HAP-1 (cell line): ENCODE measurements around the gene ZNF804B.

Experiments
- DNase-seq, 2 experiments: peaks; one replicate each; pipeline ENCODE4 v3.0.0-alpha.2; 2016 to 2020; ENCODE audit warnings: low spot score in 2 of 2
- H3K27me3 ChIP-seq: fragments of 250-450 bp; sonication (Bioruptor Pico); 2 replicates; pipeline ENCODE4 v1.5.1; 2020; ENCODE audit warnings: low read depth, mild to moderate bottlenecking, moderate library complexity
- H3K36me3 ChIP-seq: fragments of 250-450 bp; sonication (Bioruptor Pico); replicated peaks from 2 replicates; pipeline ENCODE4 v1.5.1; 2020; ENCODE audit warnings: mild to moderate bottlenecking
- H3K4me1 ChIP-seq: fragments of 250-450 bp; sonication (Bioruptor Pico); 2 replicates; pipeline ENCODE4 v1.5.1; 2020; ENCODE audit warnings: mild to moderate bottlenecking
- H3K4me3 ChIP-seq: fragments of 250-450 bp; sonication (Bioruptor Pico); 2 replicates; pipeline ENCODE4 v1.5.1; 2020; ENCODE audit warnings: mild to moderate bottlenecking, moderate library complexity
- H3K9me3 ChIP-seq: fragments of 250-450 bp; sonication (Bioruptor Pico); 2 replicates; pipeline ENCODE4 v1.5.1; 2020; ENCODE audit warnings: mild to moderate bottlenecking, moderate library complexity
- in situ Hi-C: fragments of 300-500 bp; cut with MboI; formaldehyde crosslinking; loops from 3 replicates; pipeline ENCODE4 v1.14.3; 2020; ENCODE audit warnings: low sequenced_read_pairs, inconsistent platforms, mixed read lengths

The ZNF804B gene

GRCh38 chr7:88951826-88952225 lies 192.3 kb downstream of the ZNF804B start:
- Histone ChIP-seq H3K27me3 (no peaks in the 10 kb centered on the region), H3K9me3 (no peaks in the 10 kb centered on the region), H3K36me3 (no peaks in the 10 kb centered on the region), H3K4me1 (peaks cover 2% of the 10 kb centered on the region; the same call in 1 of the 2 replicates), H3K4me3 (no peak overlapping the region)
- in situ Hi-C loops: no loop called here
- DNase-seq: no peak

GRCh38 chr7:88964418-88964817 lies 204.9 kb downstream of the ZNF804B start:
- no peaks in the 10 kb centered on the region for H3K9me3 ChIP-seq
- in situ Hi-C loops: no loop called here
- peaks cover 14% of the 10 kb centered on the region for H3K4me1 ChIP-seq
- DNase-seq: no peak
- no peak overlapping the region for H3K4me3 ChIP-seq
- no peaks in the 10 kb centered on the region for H3K27me3 ChIP-seq
- no peaks in the 10 kb centered on the region for H3K36me3 ChIP-seq

- in situ Hi-C loops: no loop called here
Measured at GRCh38 chr7:88965371-88965770, 205.9 kb downstream of the ZNF804B start.

GRCh38 chr7:88967432-88967831 lies 207.9 kb downstream of the ZNF804B start:
- Histone ChIP-seq H3K36me3 (no peaks in the 10 kb centered on the region), H3K4me1 (peaks cover 14% of the 10 kb centered on the region), H3K9me3 (no peaks in the 10 kb centered on the region), H3K4me3 (no peak overlapping the region), H3K27me3 (no peaks in the 10 kb centered on the region)
- no peak for DNase-seq
- in situ Hi-C loops: no loop called here

More at GRCh38 chr7:88965371-88965770, 205.9 kb downstream of the ZNF804B start:
- Histone ChIP-seq H3K27me3 (no peaks in the 10 kb centered on the region), H3K4me1 (peaks cover 14% of the 10 kb centered on the region), H3K9me3 (no peaks in the 10 kb centered on the region), H3K4me3 (no peak overlapping the region), H3K36me3 (no peaks in the 10 kb centered on the region)
- peak in 1 of 2 experiments; percentile 53 for DNase-seq

- in situ Hi-C loops: no loop called here
Measured at GRCh38 chr7:88969167-88969566, 209.7 kb downstream of the ZNF804B start.

GRCh38 chr7:88985295-88985694 lies 225.8 kb downstream of the ZNF804B start:
- Histone ChIP-seq H3K27me3 (no peaks in the 10 kb centered on the region), H3K4me3 (no peak overlapping the region), H3K4me1 (peaks cover 17% of the 10 kb centered on the region), H3K36me3 (no peaks in the 10 kb centered on the region), H3K9me3 (no peaks in the 10 kb centered on the region; the same call in 1 of the 2 replicates)
- no peak for DNase-seq
- in situ Hi-C loops: no loop called here

More at GRCh38 chr7:88969167-88969566, 209.7 kb downstream of the ZNF804B start:
- Histone ChIP-seq H3K27me3 (no peaks in the 10 kb centered on the region), H3K9me3 (no peaks in the 10 kb centered on the region), H3K36me3 (no peaks in the 10 kb centered on the region), H3K4me1 (peaks cover 14% of the 10 kb centered on the region), H3K4me3 (no peak overlapping the region)
- no peak for DNase-seq

- H3K4me1 ChIP-seq: peaks cover 17% of the 10 kb centered on the region
- no peaks in the 10 kb centered on the region for H3K27me3 ChIP-seq
- in situ Hi-C loops: no loop called here
Measured at GRCh38 chr7:89001306-89001705, 241.8 kb downstream of the ZNF804B start.

GRCh38 chr7:89002981-89003956 lies 243.8 kb downstream of the ZNF804B start:
- Histone ChIP-seq H3K9me3 (no peaks in the 10 kb centered on the region), H3K36me3 (no peaks in the 10 kb centered on the region), H3K4me1 (peaks cover 17% of the 10 kb centered on the region), H3K4me3 (no peak overlapping the region), H3K27me3 (no peaks in the 10 kb centered on the region)
- no peak for DNase-seq
- in situ Hi-C loops: no loop called here

More at GRCh38 chr7:89001306-89001705, 241.8 kb downstream of the ZNF804B start:
- DNase-seq: no peak
- H3K9me3 ChIP-seq: no peaks in the 10 kb centered on the region
- H3K36me3 ChIP-seq: no peaks in the 10 kb centered on the region
- H3K4me3 ChIP-seq: no peak overlapping the region

- no peak for DNase-seq
- H3K4me1 ChIP-seq: no peaks in the 10 kb centered on the region
- no peaks in the 10 kb centered on the region for H3K36me3 ChIP-seq
- no peaks in the 10 kb centered on the region for H3K27me3 ChIP-seq
- in situ Hi-C loops: no loop called here
- H3K9me3 ChIP-seq: peaks cover 7% of the 10 kb centered on the region
- H3K4me3 ChIP-seq: no peak overlapping the region
Measured at GRCh38 chr7:89012016-89012415, 252.5 kb downstream of the ZNF804B start.

GRCh38 chr7:89017695-89018094 lies 258.2 kb downstream of the ZNF804B start:
- in situ Hi-C loops: no loop called here
- Histone ChIP-seq H3K27me3 (no peaks in the 10 kb centered on the region), H3K4me3 (no peak overlapping the region), H3K4me1 (peaks cover 2% of the 10 kb centered on the region), H3K36me3 (no peaks in the 10 kb centered on the region), H3K9me3 (no peaks in the 10 kb centered on the region; the same call in 1 of the 2 replicates)
- DNase-seq: no peak

GRCh38 chr7:89021741-89022140 lies 262.2 kb downstream of the ZNF804B start:
- DNase-seq: no peak
- H3K4me1 ChIP-seq: peaks cover 17% of the 10 kb centered on the region
- no peak overlapping the region for H3K4me3 ChIP-seq
- in situ Hi-C loops: no loop called here
- no peaks in the 10 kb centered on the region for H3K9me3 ChIP-seq
- no peaks in the 10 kb centered on the region for H3K27me3 ChIP-seq
- H3K36me3 ChIP-seq: no peaks in the 10 kb centered on the region

- H3K36me3 ChIP-seq: no peaks in the 10 kb centered on the region
- no peaks in the 10 kb centered on the region for H3K9me3 ChIP-seq
- peak in 1 of 2 experiments; percentile 45 for DNase-seq
- peaks cover 19% of the 10 kb centered on the region for H3K4me1 ChIP-seq
- in situ Hi-C loops: no loop called here
- no peaks in the 10 kb centered on the region for H3K27me3 ChIP-seq
- no peak overlapping the region for H3K4me3 ChIP-seq
Measured at GRCh38 chr7:89023206-89023605, 263.7 kb downstream of the ZNF804B start.

GRCh38 chr7:89023877-89024276 lies 264.4 kb downstream of the ZNF804B start:
- Histone ChIP-seq H3K9me3 (no peaks in the 10 kb centered on the region), H3K36me3 (no peaks in the 10 kb centered on the region), H3K4me1 (peaks cover 22% of the 10 kb centered on the region), H3K27me3 (no peaks in the 10 kb centered on the region), H3K4me3 (no peak overlapping the region)
- no peak for DNase-seq
- in situ Hi-C loops: no loop called here

- peaks cover 19% of the 10 kb centered on the region for H3K4me1 ChIP-seq
- H3K36me3 ChIP-seq: no peaks in the 10 kb centered on the region
- no peak for DNase-seq
- no peaks in the 10 kb centered on the region for H3K9me3 ChIP-seq
- in situ Hi-C loops: no loop called here
- no peaks in the 10 kb centered on the region for H3K27me3 ChIP-seq
- H3K4me3 ChIP-seq: no peak overlapping the region
Measured at GRCh38 chr7:89027781-89028180, 268.3 kb downstream of the ZNF804B start.
